ENCODE results near the gene L1CAM. TPM values are rescaled to one million over a fixed set of nuclear protein-coding genes. Genes with fewer than 3 reads are reported as not detected.

The L1CAM gene
- polyA plus RNA-seq, 3 donors = 0.55 TPM; not detected in 2

DNA sequence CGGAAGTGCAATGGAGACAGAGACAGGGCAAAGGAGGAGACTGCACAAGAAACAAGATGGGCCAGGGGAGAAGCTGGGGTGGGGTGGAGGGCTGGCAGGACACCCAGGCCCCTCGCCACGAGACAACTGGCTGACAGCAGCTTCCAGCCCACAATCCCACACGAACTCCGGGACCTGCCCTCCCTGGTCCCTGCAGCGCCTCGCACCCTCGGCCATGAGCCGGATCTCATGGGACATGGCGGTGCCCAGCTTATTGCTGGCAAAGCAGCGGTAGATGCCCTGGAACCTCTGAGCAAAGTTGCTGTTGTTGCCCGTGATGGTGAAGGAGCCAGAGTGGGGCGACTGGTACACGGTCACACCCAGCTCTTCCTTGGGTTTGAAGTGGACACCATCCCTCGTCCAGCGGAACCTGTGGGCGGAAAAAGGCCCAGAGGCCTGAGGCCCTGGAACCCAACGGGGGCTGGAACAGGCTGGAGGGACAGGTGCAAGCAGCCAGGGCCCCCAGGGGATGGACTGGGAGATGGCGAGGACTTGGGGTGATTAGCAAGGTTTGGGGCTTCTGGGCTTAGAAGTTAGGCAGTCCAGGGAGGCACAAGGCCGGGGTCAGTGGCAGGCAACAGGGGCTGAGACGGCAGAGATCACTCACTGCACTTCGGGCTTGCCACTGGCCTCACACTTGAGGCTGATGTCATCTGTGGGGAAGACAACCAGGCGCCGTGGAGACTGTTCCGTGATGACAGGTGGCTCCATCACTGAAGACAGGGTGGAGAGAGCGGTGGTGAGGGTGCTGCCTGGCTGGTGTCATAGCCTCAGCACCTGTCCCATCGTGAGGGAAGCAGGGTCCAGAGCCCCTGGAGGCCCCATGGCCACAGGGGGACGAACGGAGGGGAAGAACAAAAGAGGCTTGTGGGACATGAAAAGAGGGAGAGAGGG lies 13.8 kb downstream of the L1CAM start:
- no peak overlapping the region for H3K4me3 Mint-ChIP-seq
- H4K20me1 ChIP-seq (ENCODE audit: insufficient read depth, low read length) = no peaks in the 10 kb centered on the region
- H3K79me2 ChIP-seq (ENCODE audit: insufficient read depth, low read length) = no peaks in the 10 kb centered on the region
- H3K9me3 Mint-ChIP-seq = peaks cover 0 to 7% (median 0%) of the 10 kb centered on the region in 7 donors
- H3K36me3 Mint-ChIP-seq = no peaks in the 10 kb centered on the region
- no peak overlapping the region for H3K4me2 ChIP-seq (replicated peaks; ENCODE audit: extremely low read depth, low read length, poor library complexity, severe bottlenecking)
- no peaks in the 10 kb centered on the region for H3K4me1 ChIP-seq (ENCODE audit: control insufficient read depth in 1 of 2, insufficient read depth in 2 of 2, low read length in 2 of 2)
- H3K4me3 ChIP-seq (replicated peaks in 1 of 3; ENCODE audit: low read depth in 2 of 3, low read length in 3 of 3) = no peak overlapping the region
- no peak overlapping the region for H3K9ac ChIP-seq (ENCODE audit: insufficient read depth, low read length, poor library complexity, severe bottlenecking)
- H3K4me1 Mint-ChIP-seq = no peaks in the 10 kb centered on the region
- H2AFZ ChIP-seq (ENCODE audit: insufficient read depth, low read depth, low read length, poor library complexity, severe bottlenecking) = no peak overlapping the region
- H3K27ac ChIP-seq (ENCODE audit: low read depth in 1 of 2, low read length in 2 of 2) = no peak overlapping the region
- intact Hi-C loops (cut with micrococcal nuclease) = no loop called here
- TF ChIP-seq, protein P1, sequence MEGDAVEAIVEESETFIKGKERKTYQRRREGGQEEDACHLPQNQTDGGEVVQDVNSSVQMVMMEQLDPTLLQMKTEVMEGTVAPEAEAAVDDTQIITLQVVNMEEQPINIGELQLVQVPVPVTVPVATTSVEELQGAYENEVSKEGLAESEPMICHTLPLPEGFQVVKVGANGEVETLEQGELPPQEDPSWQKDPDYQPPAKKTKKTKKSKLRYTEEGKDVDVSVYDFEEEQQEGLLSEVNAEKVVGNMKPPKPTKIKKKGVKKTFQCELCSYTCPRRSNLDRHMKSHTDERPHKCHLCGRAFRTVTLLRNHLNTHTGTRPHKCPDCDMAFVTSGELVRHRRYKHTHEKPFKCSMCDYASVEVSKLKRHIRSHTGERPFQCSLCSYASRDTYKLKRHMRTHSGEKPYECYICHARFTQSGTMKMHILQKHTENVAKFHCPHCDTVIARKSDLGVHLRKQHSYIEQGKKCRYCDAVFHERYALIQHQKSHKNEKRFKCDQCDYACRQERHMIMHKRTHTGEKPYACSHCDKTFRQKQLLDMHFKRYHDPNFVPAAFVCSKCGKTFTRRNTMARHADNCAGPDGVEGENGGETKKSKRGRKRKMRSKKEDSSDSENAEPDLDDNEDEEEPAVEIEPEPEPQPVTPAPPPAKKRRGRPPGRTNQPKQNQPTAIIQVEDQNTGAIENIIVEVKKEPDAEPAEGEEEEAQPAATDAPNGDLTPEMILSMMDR (IDR thresholded peaks at IDR 0.05) = no peak
- H3K27me3 Mint-ChIP-seq (ENCODE audit: low read depth in 3 of 3) = peaks cover 12 to 43% (median 35%) of the 10 kb centered on the region in 3 donors
- 84% methylated on average over 13 of the region's 29 CpGs for WGBS (ENCODE audit: insufficient coverage)
- no peak overlapping the region for H3K27ac Mint-ChIP-seq
- no peaks in the 10 kb centered on the region for H3K27me3 ChIP-seq (ENCODE audit: control insufficient read depth in 2 of 2, insufficient read depth in 2 of 2, low read length in 2 of 2)
- no peaks in the 10 kb centered on the region for H3K36me3 ChIP-seq (replicated peaks in 1 of 2; ENCODE audit: control insufficient read depth in 1 of 2, insufficient read depth in 2 of 2, low read length in 2 of 2)
- no peak for DNase-seq
- no peaks in the 10 kb centered on the region for H3K9me3 ChIP-seq (replicated peaks in 1 of 2; ENCODE audit: control insufficient read depth in 1 of 2, insufficient read depth in 1 of 2, low read length in 2 of 2)

- Histone ChIP-seq H4K20me1 (ENCODE audit: insufficient read depth, low read length) (no peaks in the 10 kb centered on the region), H3K79me2 (ENCODE audit: insufficient read depth, low read length) (no peaks in the 10 kb centered on the region), H2AFZ (ENCODE audit: insufficient read depth, low read depth, low read length, poor library complexity, severe bottlenecking) (no peak overlapping the region), H3K27ac (ENCODE audit: low read depth in 1 of 2, low read length in 2 of 2) (no peak overlapping the region), H3K36me3 (replicated peaks in 1 of 2; ENCODE audit: control insufficient read depth in 1 of 2, insufficient read depth in 2 of 2, low read length in 2 of 2) (no peaks in the 10 kb centered on the region), H3K9ac (ENCODE audit: insufficient read depth, low read length, poor library complexity, severe bottlenecking) (no peak overlapping the region), H3K4me2 (replicated peaks; ENCODE audit: extremely low read depth, low read length, poor library complexity, severe bottlenecking) (no peak overlapping the region), H3K4me3 (replicated peaks in 1 of 3; ENCODE audit: low read depth in 2 of 3, low read length in 3 of 3) (no peak overlapping the region), H3K4me1 (ENCODE audit: control insufficient read depth in 1 of 2, insufficient read depth in 2 of 2, low read length in 2 of 2) (no peaks in the 10 kb centered on the region), H3K9me3 (replicated peaks in 1 of 2; ENCODE audit: control insufficient read depth in 1 of 2, insufficient read depth in 1 of 2, low read length in 2 of 2) (no peaks in the 10 kb centered on the region), H3K27me3 (ENCODE audit: control insufficient read depth in 2 of 2, insufficient read depth in 2 of 2, low read length in 2 of 2) (no peaks in the 10 kb centered on the region)
- Mint-ChIP-seq H3K4me3 (no peak overlapping the region), H3K9me3 (peaks cover 0 to 7% (median 0%) of the 10 kb centered on the region in 7 donors), H3K27ac (no peak overlapping the region), H3K36me3 (no peaks in the 10 kb centered on the region), H3K27me3 (ENCODE audit: low read depth in 3 of 3) (peaks cover 12 to 47% (median 33%) of the 10 kb centered on the region in 3 donors), H3K4me1 (no peaks in the 10 kb centered on the region)
- no CpG with 5 or more reads among the region's 6 CpGs for WGBS (ENCODE audit: insufficient coverage)
- TF ChIP-seq, protein P1 (IDR thresholded peaks at IDR 0.05) = no peak
- DNase-seq = no peak
- intact Hi-C loops (cut with micrococcal nuclease) = no loop called here
Observed at GRCh38 chrX:153871451-153871850, 14.5 kb downstream of the L1CAM start.

Measured in CD14-positive monocyte (primary cell).